Spleen (tissue), 11 donors: ENCODE results near the gene FSTL4. TPM values are rescaled to one million over a fixed set of nuclear protein-coding genes. Genes with fewer than 3 reads are reported as not detected.

ENCODE experiments used
- DNase-seq: peaks from one replicate; pipeline ENCODE4 v3.0.0-alpha.2; 2020
- H3K27ac ChIP-seq, 8 donors: fragments of 200-600 bp; sonication (generic) in 7 of 8; 1 replicate in 4 of 8; 2 replicates in 4 of 8; pipeline versions ENCODE4 v1.5.0 to v1.8.0; 2016 to 2021; ENCODE audit warnings: inconsistent platforms in 4 of 8, mild to moderate bottlenecking in 4 of 8, moderate library complexity in 1 of 8
- H3K27me3 ChIP-seq, 7 donors: fragments of 200-600 bp; sonication (generic) in 6 of 7; replicated peaks in 1 of 7; 1 replicate in 4 of 7; 2 replicates in 3 of 7; pipeline versions ENCODE4 v1.5.0 to v1.8.0; 2016 to 2021; ENCODE audit warnings: inconsistent platforms in 3 of 7, mild to moderate bottlenecking in 1 of 7
- H3K36me3 ChIP-seq, 6 donors: fragments of 200-600 bp; sonication (generic) in 5 of 6; 1 replicate in 4 of 6; 2 replicates in 2 of 6; pipeline versions ENCODE4 v1.5.0 to v1.8.0; 2016 to 2021; ENCODE audit warnings: inconsistent platforms in 2 of 6
- H3K4me1 ChIP-seq, 6 donors: fragments of 200-600 bp; sonication (generic) in 5 of 6; 1 replicate in 3 of 6; 2 replicates in 3 of 6; pipeline versions ENCODE4 v1.5.0 to v1.8.0; 2016 to 2021; ENCODE audit warnings: inconsistent platforms in 3 of 6
- H3K4me3 ChIP-seq, 8 donors: fragments of 200-600 bp; sonication (generic) in 7 of 8; 1 replicate in 4 of 8; 2 replicates in 4 of 8; pipeline versions ENCODE4 v1.5.0 to v1.8.0; 2016 to 2021; ENCODE audit warnings: inconsistent platforms in 4 of 8, mild to moderate bottlenecking in 4 of 8, moderate library complexity in 2 of 8
- H3K9me3 ChIP-seq, 8 donors: fragments of 200-600 bp; sonication (generic) in 7 of 8; 1 replicate in 4 of 8; 2 replicates in 4 of 8; pipeline versions ENCODE4 v1.5.0 to v1.8.0; 2016 to 2021; ENCODE audit warnings: inconsistent platforms in 4 of 8
- POLR2A ChIP-seq, 3 donors: fragments of 450-650 bp; IDR thresholded peaks; one replicate each; pipeline ENCODE4 v1.5.1; 2017; ENCODE audit warnings: antibody characterized with exemption in 3 of 3, mild to moderate bottlenecking in 1 of 3
- POLR2AphosphoS5 ChIP-seq, 3 donors: sonication (generic); formaldehyde crosslinking; IDR thresholded peaks; one replicate each; pipeline ENCODE4 v1.5.1; 2017; ENCODE audit warnings: antibody characterized with exemption in 3 of 3
- WGBS, 5 donors: extraction: QIAGEN DNeasy Blood & Tissue Kit in 3 of 5; methylation state at CpG; one replicate each; pipeline versions ENCODE4 v1.1.5 to v1.1.7; 2013 to 2018; 5-methylcytosine and 5-hydroxymethylcytosine counted together
- intact Hi-C: fragments of 100-400 bp; cut with DNase I; formaldehyde crosslinking; loops from one replicate; pipeline ENCODE4 v1.15.0; 2023; ENCODE audit warnings: low total_unique reads
- polyA plus RNA-seq, 3 donors: library from polyadenylated mRNA; stranded (reverse); fragments of 200-250 nt; gene quantifications; one replicate each; pipeline ENCODE4 v1.2.1, GENCODE V29; 2013
- total RNA-seq, 7 donors: library from RNA; depleted of rRNA in 3 of 7; stranded (reverse); fragments of >200 nt in 3 of 7; fragmentation: NEBNext Ultra II Directional in 4 of 7; extraction: Animal tissue kit (Norgen Biotek cat#: 25700) in 4 of 7; gene quantifications; one replicate each; pipeline versions ENCODE4 v1.1.0 to v1.2.1, GENCODE V29; 2016 to 2021
- TF ChIP-seq, protein P1 (sequence below), 11 experiments: fragments of 200-600 bp in 7 of 11; fragments of 450-650 bp in 4 of 11; sonication (generic) in 4 of 11; IDR thresholded peaks in 8 of 11; conservative IDR thresholded peaks in 3 of 11; 1 replicate in 7 of 11; 2 replicates in 4 of 11; pipeline versions ENCODE4 v1.4.0 to v1.8.0; 2016 to 2021; ENCODE audit warnings: antibody characterized with exemption in 11 of 11, inconsistent platforms in 4 of 11, mild to moderate bottlenecking in 1 of 11
- donor health status: healthy with polysubstance abuse.
- donor health status: DM: no; HTN: no; CAD: no; lungs with moderate emphysema.
- donor health status: DM: no; HTN: no; CAD: no.
- donor health status: Bipolar disorder and iron deficiency.
- donor health status: healthy.
- donor health status: DM: no; HTN: no; CAD: no.
- donor health status: DM: yes; HTN: yes; CAD: no.

FSTL4 gene
- total and polyA plus RNA-seq, 10 donors = under 0.01 to 1.0 (median 0.37) TPM; not detected in 4

DNA sequence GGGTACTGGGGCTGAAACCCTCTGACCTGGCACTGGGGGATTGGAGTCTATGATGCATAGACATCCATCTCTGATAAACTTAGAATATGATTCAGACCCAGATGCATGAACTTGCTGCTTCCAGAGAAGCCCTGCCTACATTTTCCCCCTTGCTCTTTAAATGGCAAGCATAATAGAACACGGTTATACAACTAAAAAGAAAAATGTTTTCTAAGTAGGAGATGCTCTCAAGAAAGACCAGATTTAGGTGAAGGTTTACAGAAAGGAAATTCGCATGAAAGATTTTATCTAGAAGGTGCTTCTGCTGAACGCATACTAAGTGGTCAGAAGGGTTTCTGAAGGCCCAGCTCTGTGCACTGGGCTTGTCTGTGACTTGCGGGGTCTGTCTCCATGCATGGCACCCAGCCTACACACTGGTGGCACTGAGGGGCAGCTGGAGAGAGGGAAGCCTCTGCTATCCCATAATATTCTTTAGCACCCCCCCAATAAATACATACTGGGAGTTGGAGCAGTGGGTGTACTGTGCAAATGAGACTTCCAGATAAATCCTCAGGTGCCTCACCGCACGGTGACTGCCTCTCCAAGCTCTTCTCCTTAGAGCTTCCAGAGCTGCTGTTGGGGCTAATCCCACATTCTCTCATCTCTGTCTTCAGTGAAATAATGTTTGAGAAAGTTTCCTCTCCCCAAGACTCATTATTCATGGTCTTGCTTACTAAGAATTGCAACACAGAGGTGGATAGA lies 114.6 kb downstream of the FSTL4 start:
- intact Hi-C loops = no loop called here
- H3K27me3 ChIP-seq = peaks cover 0 to 19% (median 0%) of the 10 kb centered on the region in 7 donors
- no peak overlapping the region for H3K4me3 ChIP-seq
- H3K4me1 ChIP-seq = no peaks in the 10 kb centered on the region
- no peaks in the 10 kb centered on the region for H3K36me3 ChIP-seq
- no peak for DNase-seq
- H3K9me3 ChIP-seq = no peaks in the 10 kb centered on the region
- TF ChIP-seq POLR2AphosphoS5 (IDR thresholded peaks at IDR 0.05) = no peak
- TF ChIP-seq POLR2A (IDR thresholded peaks at IDR 0.05) = no peak
- TF ChIP-seq, protein P1, sequence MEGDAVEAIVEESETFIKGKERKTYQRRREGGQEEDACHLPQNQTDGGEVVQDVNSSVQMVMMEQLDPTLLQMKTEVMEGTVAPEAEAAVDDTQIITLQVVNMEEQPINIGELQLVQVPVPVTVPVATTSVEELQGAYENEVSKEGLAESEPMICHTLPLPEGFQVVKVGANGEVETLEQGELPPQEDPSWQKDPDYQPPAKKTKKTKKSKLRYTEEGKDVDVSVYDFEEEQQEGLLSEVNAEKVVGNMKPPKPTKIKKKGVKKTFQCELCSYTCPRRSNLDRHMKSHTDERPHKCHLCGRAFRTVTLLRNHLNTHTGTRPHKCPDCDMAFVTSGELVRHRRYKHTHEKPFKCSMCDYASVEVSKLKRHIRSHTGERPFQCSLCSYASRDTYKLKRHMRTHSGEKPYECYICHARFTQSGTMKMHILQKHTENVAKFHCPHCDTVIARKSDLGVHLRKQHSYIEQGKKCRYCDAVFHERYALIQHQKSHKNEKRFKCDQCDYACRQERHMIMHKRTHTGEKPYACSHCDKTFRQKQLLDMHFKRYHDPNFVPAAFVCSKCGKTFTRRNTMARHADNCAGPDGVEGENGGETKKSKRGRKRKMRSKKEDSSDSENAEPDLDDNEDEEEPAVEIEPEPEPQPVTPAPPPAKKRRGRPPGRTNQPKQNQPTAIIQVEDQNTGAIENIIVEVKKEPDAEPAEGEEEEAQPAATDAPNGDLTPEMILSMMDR (IDR thresholded peaks at IDR 0.05 in 8 of 11, conservative IDR thresholded peaks at IDR 0.05 in 3 of 11) = no peak
- 78 to 90% (median 83%) methylated on average over 6 of the region's 6 CpGs for WGBS, 5 donors
- H3K27ac ChIP-seq = no peak overlapping the region

DNA sequence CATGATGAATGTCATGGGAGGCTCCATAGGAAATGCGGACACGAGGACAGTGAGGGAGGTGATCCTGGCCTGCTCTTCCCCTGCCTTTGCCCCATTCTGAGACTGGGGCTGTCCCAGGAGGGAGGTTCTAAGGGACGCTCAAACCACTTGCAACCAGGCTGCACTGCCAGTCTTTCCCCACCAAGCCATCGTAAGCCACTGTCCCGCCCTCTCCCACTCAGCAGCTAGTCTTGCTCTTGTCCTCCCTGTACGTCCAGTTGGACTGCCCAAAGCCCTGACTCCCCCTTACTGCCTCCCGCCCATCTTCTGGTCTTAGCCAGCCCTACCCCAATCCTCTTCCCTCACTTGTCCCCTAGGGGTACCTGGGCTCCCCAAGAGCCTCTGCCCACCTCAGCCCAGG lies 115.7 kb downstream of the FSTL4 start:
- Histone ChIP-seq H3K9me3 (no peaks in the 10 kb centered on the region), H3K4me3 (no peak overlapping the region), H3K27ac (no peak overlapping the region), H3K36me3 (no peaks in the 10 kb centered on the region), H3K27me3 (peaks cover 0 to 19% (median 0%) of the 10 kb centered on the region in 7 donors), H3K4me1 (no peaks in the 10 kb centered on the region)
- DNase-seq = no peak
- 81 to 92% (median 85%) methylated on average over 7 of the region's 7 CpGs for WGBS, 5 donors
- intact Hi-C loops = no loop called here
- TF ChIP-seq POLR2A (IDR thresholded peaks at IDR 0.05) (no peak), POLR2AphosphoS5 (IDR thresholded peaks at IDR 0.05) (no peak)
- TF ChIP-seq, protein P1 (IDR thresholded peaks at IDR 0.05 in 8 of 11, conservative IDR thresholded peaks at IDR 0.05 in 3 of 11) = no peak

DNA sequence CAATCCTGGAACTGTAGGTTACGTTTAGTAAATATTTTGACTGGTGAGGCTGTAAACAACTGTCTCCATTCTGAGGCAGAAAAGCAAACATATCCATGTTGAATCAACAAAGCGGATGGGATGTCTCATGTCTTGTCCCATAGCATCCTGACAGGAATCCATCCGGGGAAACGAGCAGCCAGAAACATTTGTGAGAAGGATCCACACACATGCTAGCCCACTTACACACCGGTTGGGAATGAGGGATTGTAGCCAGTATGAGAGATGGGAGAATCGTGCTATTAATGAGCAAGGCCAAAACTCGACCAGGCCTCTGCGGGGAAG lies 117.5 kb downstream of the FSTL4 start:
- intact Hi-C loops = no loop called here
- no peaks in the 10 kb centered on the region for H3K4me1 ChIP-seq
- H3K4me3 ChIP-seq = no peak overlapping the region
- no peak for DNase-seq
- WGBS, 5 donors = 79 to 91% (median 80%) methylated on average over 8 of the region's 8 CpGs
- no peak overlapping the region for H3K27ac ChIP-seq
- TF ChIP-seq, protein P1 (IDR thresholded peaks at IDR 0.05 in 8 of 11, conservative IDR thresholded peaks at IDR 0.05 in 3 of 11) = no peak
- TF ChIP-seq POLR2AphosphoS5 (IDR thresholded peaks at IDR 0.05) = no peak
- no peak for TF ChIP-seq POLR2A (IDR thresholded peaks at IDR 0.05)
- peaks cover 0 to 19% (median 0%) of the 10 kb centered on the region in 7 donors for H3K27me3 ChIP-seq
- peaks cover 0 to 10% (median 3%) of the 10 kb centered on the region in 8 donors for H3K9me3 ChIP-seq
- no peaks in the 10 kb centered on the region for H3K36me3 ChIP-seq

DNA sequence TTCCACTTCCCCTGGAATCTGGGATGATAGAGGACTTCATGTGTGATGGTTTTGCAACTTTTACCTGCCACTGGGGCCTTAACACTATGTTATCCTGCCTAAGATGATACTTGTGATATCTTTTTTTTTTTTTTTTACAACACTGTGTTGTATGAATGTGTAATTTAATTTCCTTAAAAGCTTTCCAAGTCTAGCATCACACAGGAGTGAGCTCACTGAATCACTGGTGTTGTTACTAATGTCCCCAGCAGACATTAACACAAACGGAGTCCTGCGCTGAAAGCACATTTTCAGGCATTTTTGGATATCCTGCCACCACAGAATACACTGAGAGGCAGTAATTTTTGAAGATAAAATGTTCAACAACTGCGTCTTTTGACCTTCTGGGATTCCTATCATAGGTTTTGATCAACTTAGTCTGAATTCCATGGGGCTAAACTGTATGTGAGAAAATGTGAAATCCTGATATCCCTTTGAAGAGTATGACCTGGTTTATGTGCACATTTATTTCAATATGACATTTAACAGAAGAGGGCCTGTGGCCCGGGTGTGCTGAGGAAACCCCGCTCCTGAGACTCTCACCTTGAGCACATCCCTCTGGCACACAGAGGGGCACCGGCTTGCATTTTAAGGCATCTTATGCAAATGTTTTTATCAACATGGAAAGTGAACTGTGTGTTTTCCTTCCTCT lies 118.0 kb downstream of the FSTL4 start:
- intact Hi-C loops = no loop called here

More for the DNA sequence above, 118.0 kb downstream of the FSTL4 start:
- Histone ChIP-seq H3K36me3 (no peaks in the 10 kb centered on the region), H3K27ac (no peak overlapping the region), H3K4me3 (no peak overlapping the region), H3K27me3 (peaks cover 0 to 19% (median 0%) of the 10 kb centered on the region in 7 donors), H3K4me1 (no peaks in the 10 kb centered on the region), H3K9me3 (peaks cover 0 to 11% (median 4%) of the 10 kb centered on the region in 8 donors)
- 73 to 86% (median 83%) methylated on average over 6 of the region's 6 CpGs for WGBS, 5 donors
- DNase-seq = no peak
- TF ChIP-seq POLR2AphosphoS5 (IDR thresholded peaks at IDR 0.05) (no peak), POLR2A (IDR thresholded peaks at IDR 0.05) (no peak)
- TF ChIP-seq, protein P1 (IDR thresholded peaks at IDR 0.05 in 8 of 11, conservative IDR thresholded peaks at IDR 0.05 in 3 of 11) = no peak
